Measurements from ENCODE around the gene HTRA3. TPM values are rescaled to one million over a fixed set of nuclear protein-coding genes. Genes with fewer than 3 reads are reported as not detected.
A peak's percentile ranks its signal among the peaks of the same experiment; 100 is the strongest.

HTRA3 gene
- total RNA-seq, 2 donors from 2014 or later: not detected

- peak overlapping the region in 1 of 2 donors; percentile 13 for H3K4me3 Mint-ChIP-seq
- no peak overlapping the region for H3K27ac Mint-ChIP-seq
- no peaks in the 10 kb centered on the region for H3K4me1 Mint-ChIP-seq (ENCODE audit: low read depth)
- no peaks in the 10 kb centered on the region for H3K9me3 Mint-ChIP-seq
- H3K36me3 Mint-ChIP-seq (ENCODE audit: insufficient read depth in 2 of 2): no peaks in the 10 kb centered on the region
- DNase-seq (no peak), ATAC-seq (replicated peaks in 1 of 2) (no peak)
- H3K27me3 Mint-ChIP-seq (ENCODE audit: low read depth): peaks cover 32% of the 10 kb centered on the region
Observed at GRCh38 chr4:8270418-8270771, 841 bp downstream of the HTRA3 start.

- Mint-ChIP-seq H3K27ac (no peak overlapping the region), H3K27me3 (ENCODE audit: low read depth) (peaks cover 32% of the 10 kb centered on the region), H3K4me3 (peak overlapping the region in 1 of 2 donors; percentile 13), H3K9me3 (no peaks in the 10 kb centered on the region), H3K4me1 (ENCODE audit: low read depth) (no peaks in the 10 kb centered on the region), H3K36me3 (ENCODE audit: insufficient read depth in 2 of 2) (no peaks in the 10 kb centered on the region)
- DNase-seq (no peak), ATAC-seq (replicated peaks in 1 of 2) (no peak)
Observed at GRCh38 chr4:8270912-8271815, 1.6 kb downstream of the HTRA3 start.

GRCh38 chr4:8271821-8272220 lies 2.3 kb downstream of the HTRA3 start:
- DNase-seq (no peak), ATAC-seq (replicated peaks in 1 of 2) (no peak)
- Mint-ChIP-seq H3K36me3 (ENCODE audit: insufficient read depth in 2 of 2) (no peaks in the 10 kb centered on the region), H3K9me3 (no peaks in the 10 kb centered on the region), H3K4me3 (no peak overlapping the region), H3K4me1 (ENCODE audit: low read depth) (no peaks in the 10 kb centered on the region), H3K27ac (no peak overlapping the region), H3K27me3 (ENCODE audit: low read depth) (peaks cover 32% of the 10 kb centered on the region)

GRCh38 chr4:8272472-8273428 lies 3.2 kb downstream of the HTRA3 start:
- Mint-ChIP-seq H3K4me1 (ENCODE audit: low read depth) (no peaks in the 10 kb centered on the region), H3K9me3 (no peaks in the 10 kb centered on the region), H3K27ac (no peak overlapping the region), H3K36me3 (ENCODE audit: insufficient read depth in 2 of 2) (no peaks in the 10 kb centered on the region), H3K4me3 (no peak overlapping the region), H3K27me3 (ENCODE audit: low read depth) (peaks cover 32% of the 10 kb centered on the region)
- DNase-seq (no peak), ATAC-seq (replicated peaks in 1 of 2) (no peak)

GRCh38 chr4:8273450-8273849 lies 3.9 kb downstream of the HTRA3 start:
- H3K27me3 Mint-ChIP-seq (ENCODE audit: low read depth): peaks cover 30% of the 10 kb centered on the region
- H3K36me3 Mint-ChIP-seq (ENCODE audit: insufficient read depth in 2 of 2): no peaks in the 10 kb centered on the region
- no peaks in the 10 kb centered on the region for H3K9me3 Mint-ChIP-seq
- H3K4me3 Mint-ChIP-seq: no peak overlapping the region
- no peak for ATAC-seq (replicated peaks in 1 of 2)
- no peaks in the 10 kb centered on the region for H3K4me1 Mint-ChIP-seq (ENCODE audit: low read depth)
- DNase-seq: no peak
- H3K27ac Mint-ChIP-seq: no peak overlapping the region

GRCh38 chr4:8274066-8274652 lies 4.6 kb downstream of the HTRA3 start:
- peaks cover 23% of the 10 kb centered on the region for H3K27me3 Mint-ChIP-seq (ENCODE audit: low read depth)
- ATAC-seq (replicated peaks in 1 of 2) (no peak), DNase-seq (no peak)
- H3K4me3 Mint-ChIP-seq: no peak overlapping the region
- H3K27ac Mint-ChIP-seq: no peak overlapping the region
- H3K4me1 Mint-ChIP-seq (ENCODE audit: low read depth): no peaks in the 10 kb centered on the region
- no peaks in the 10 kb centered on the region for H3K36me3 Mint-ChIP-seq (ENCODE audit: insufficient read depth in 2 of 2)
- H3K9me3 Mint-ChIP-seq: no peaks in the 10 kb centered on the region

GRCh38 chr4:8274765-8275547 lies 5.4 kb downstream of the HTRA3 start:
- DNase-seq (no peak), ATAC-seq (replicated peaks in 1 of 2) (no peak)
- no peaks in the 10 kb centered on the region for H3K36me3 Mint-ChIP-seq (ENCODE audit: insufficient read depth in 2 of 2)
- no peaks in the 10 kb centered on the region for H3K4me1 Mint-ChIP-seq (ENCODE audit: low read depth)
- H3K27ac Mint-ChIP-seq: no peak overlapping the region
- peaks cover 22% of the 10 kb centered on the region for H3K27me3 Mint-ChIP-seq (ENCODE audit: low read depth)
- H3K9me3 Mint-ChIP-seq: no peaks in the 10 kb centered on the region
- no peak overlapping the region for H3K4me3 Mint-ChIP-seq

- Mint-ChIP-seq H3K9me3 (no peaks in the 10 kb centered on the region), H3K27me3 (ENCODE audit: low read depth) (peaks cover 20% of the 10 kb centered on the region), H3K36me3 (ENCODE audit: insufficient read depth in 2 of 2) (no peaks in the 10 kb centered on the region), H3K27ac (no peak overlapping the region), H3K4me1 (ENCODE audit: low read depth) (no peaks in the 10 kb centered on the region), H3K4me3 (no peak overlapping the region)
- ATAC-seq (replicated peaks in 1 of 2) (no peak), DNase-seq (no peak)
Observed at GRCh38 chr4:8275548-8275910, 6.0 kb downstream of the HTRA3 start.

GRCh38 chr4:8276358-8277240 lies 7.0 kb downstream of the HTRA3 start:
- Mint-ChIP-seq H3K36me3 (ENCODE audit: insufficient read depth in 2 of 2) (no peaks in the 10 kb centered on the region), H3K27ac (no peak overlapping the region), H3K4me1 (ENCODE audit: low read depth) (no peaks in the 10 kb centered on the region), H3K27me3 (ENCODE audit: low read depth) (peaks cover 9% of the 10 kb centered on the region), H3K4me3 (no peak overlapping the region), H3K9me3 (no peaks in the 10 kb centered on the region)
- no peak for DNase-seq
- no peak for ATAC-seq (replicated peaks in 1 of 2)

GRCh38 chr4:8277356-8278008 lies 7.9 kb downstream of the HTRA3 start:
- DNase-seq (no peak), ATAC-seq (replicated peaks in 1 of 2) (peak in 1 of 2 donors; percentile 14)
- H3K4me3 Mint-ChIP-seq: no peak overlapping the region
- H3K27me3 Mint-ChIP-seq (ENCODE audit: low read depth): peaks cover under 1% of the 10 kb centered on the region
- no peaks in the 10 kb centered on the region for H3K9me3 Mint-ChIP-seq
- no peaks in the 10 kb centered on the region for H3K4me1 Mint-ChIP-seq (ENCODE audit: low read depth)
- H3K36me3 Mint-ChIP-seq (ENCODE audit: insufficient read depth in 2 of 2): no peaks in the 10 kb centered on the region
- no peak overlapping the region for H3K27ac Mint-ChIP-seq

- no peak overlapping the region for H3K4me3 Mint-ChIP-seq
- no peaks in the 10 kb centered on the region for H3K4me1 Mint-ChIP-seq (ENCODE audit: low read depth)
- no peaks in the 10 kb centered on the region for H3K9me3 Mint-ChIP-seq
- H3K27ac Mint-ChIP-seq: no peak overlapping the region
- no peaks in the 10 kb centered on the region for H3K36me3 Mint-ChIP-seq (ENCODE audit: insufficient read depth in 2 of 2)
- no peaks in the 10 kb centered on the region for H3K27me3 Mint-ChIP-seq (ENCODE audit: low read depth)
- ATAC-seq (replicated peaks in 1 of 2) (no peak), DNase-seq (no peak)
Observed at GRCh38 chr4:8278009-8278395, 8.4 kb downstream of the HTRA3 start.
